HepG2 (cell line): ENCODE measurements around the gene FOXN3. TPM values are rescaled to one million over a fixed set of nuclear protein-coding genes. Genes with fewer than 3 reads are reported as not detected.

ENCODE experiments used
- ATAC-seq: fragments of 200-7000 bp; cut with Tn5 transposase; 3 replicates; pipeline ENCODE4 v1.9.1; 2020; ENCODE audit warnings: mild to moderate bottlenecking, moderate library complexity
- BruUV-seq: library from RNA; stranded (reverse); fragments of 400-500 nt; replicated peaks from 2 replicates; lab custom pipeline; 2021; lab: Mats Ljungman, UMichigan
- CTCF ChIA-PET: fragments of 300-600 bp; formaldehyde crosslinking; extraction: SDS; loops from one replicate; lab custom pipeline; 2021; ENCODE audit warnings: low total read pairs, inconsistent platforms, low intra/inter-chr PET ratio; lab: Yijun Ruan, JAX
- POLR2A ChIA-PET: fragments of 350-600 bp; sonication (Branson Sonifier 250); formaldehyde crosslinking; loops from one replicate; lab custom pipeline; 2020; ENCODE audit warnings: antibody characterized with exemption, inconsistent platforms; lab: Yijun Ruan, JAX
- DNase-seq: peaks from one replicate; pipeline ENCODE4 v3.0.0-alpha.2; 2015; ENCODE audit warnings: low spot score
- FAIRE-seq: peaks from 3 replicates; lab custom pipeline; 2011; peaks lifted over from hg19 to GRCh38; lab: Jason Lieb, UNC
- H2AFZ ChIP-seq: one replicate; pipeline ENCODE4 v1.6.1; 2011; ENCODE audit warnings: low read length, inconsistent platforms
- H3K27ac ChIP-seq: fragments of 300-600 bp; 3 replicates; pipeline ENCODE4 v1.8.0; 2011; ENCODE audit warnings: mixed run types, mild to moderate bottlenecking, mixed read lengths, low read length, inconsistent platforms; ENCODE audit not compliant: insufficient read depth; ENCODE audit errors: extremely low read length
- H3K27me3 ChIP-seq, 2 experiments: fragments of 200-600 bp in 1 of 2; 2 replicates in 1 of 2; 3 replicates in 1 of 2; pipeline versions ENCODE4 v1.6.0 to v1.8.0; 2011; ENCODE audit warnings: low read length in 2 of 2, mild to moderate bottlenecking in 2 of 2, moderate library complexity in 2 of 2, inconsistent platforms in 1 of 2; ENCODE audit not compliant: insufficient read depth in 2 of 2, control insufficient read depth in 1 of 2
- H3K36me3 ChIP-seq, 2 experiments: fragments of 200-600 bp in 1 of 2; replicated peaks in 1 of 2; 2 replicates in 1 of 2; 3 replicates in 1 of 2; pipeline versions ENCODE4 v1.5.1 to v1.8.0; 2011; ENCODE audit warnings: low read length in 2 of 2, inconsistent platforms in 1 of 2; ENCODE audit not compliant: insufficient read depth in 2 of 2, control insufficient read depth in 1 of 2
- H3K4me1 ChIP-seq: 2 replicates; pipeline ENCODE4 v1.5.1; 2012; ENCODE audit warnings: low read length, inconsistent platforms; ENCODE audit not compliant: insufficient read depth
- H3K4me2 ChIP-seq: 2 replicates; pipeline ENCODE4 v1.6.0; 2011; ENCODE audit warnings: low read depth, low read length, inconsistent platforms
- H3K4me3 ChIP-seq, 3 experiments: fragments of 200-600 bp in 1 of 3; sonication (generic), shearing (Covaris generic) in 1 of 3; replicated peaks in 1 of 3; 2 replicates each; pipeline ENCODE4 v1.5.1; 2011 to 2016; ENCODE audit warnings: low read length in 3 of 3, inconsistent platforms in 2 of 3, low read depth in 2 of 3, mild to moderate bottlenecking in 2 of 3, control low read depth in 1 of 3, mixed read lengths in 1 of 3; ENCODE audit not compliant: insufficient read depth in 1 of 3
- H3K79me2 ChIP-seq: one replicate; pipeline ENCODE4 v1.6.1; 2011; ENCODE audit warnings: low read length, inconsistent platforms; ENCODE audit not compliant: insufficient read depth
- H3K9ac ChIP-seq: 2 replicates; pipeline ENCODE4 v1.6.0; 2011; ENCODE audit warnings: mild to moderate bottlenecking, low read depth, low read length, inconsistent platforms; ENCODE audit not compliant: insufficient read depth
- H3K9me3 ChIP-seq: 2 replicates; pipeline ENCODE4 v1.5.1; 2012; ENCODE audit warnings: mild to moderate bottlenecking, low read length
- H4K20me1 ChIP-seq: 2 replicates; pipeline ENCODE4 v1.6.0; 2011; ENCODE audit warnings: inconsistent platforms, mild to moderate bottlenecking, low read length, moderate library complexity; ENCODE audit not compliant: insufficient read depth
- ARNT ChIP-seq: fragments of 450-650 bp; IDR thresholded peaks from 2 replicates; pipeline ENCODE4 v1.6.1; 2017
- CBX2 ChIP-seq, 2 experiments: fragments of 200-600 bp in 1 of 2; sonication (generic); formaldehyde crosslinking in 1 of 2; IDR thresholded peaks; 2 replicates each; pipeline versions ENCODE4 v1.7.0 to v1.8.1; 2018 to 2022; ENCODE audit warnings: low read depth in 2 of 2, low read length in 1 of 2, mild to moderate bottlenecking in 1 of 2, missing genetic modification reagents in 1 of 2
- FLYWCH1 ChIP-seq: sonication (generic); formaldehyde crosslinking; IDR thresholded peaks from 2 replicates; pipeline ENCODE4 v1.8.1; 2023; ENCODE audit warnings: mild to moderate bottlenecking, missing genetic modification reagents
- HDAC6 ChIP-seq: fragments of 200-600 bp; sonication (generic); IDR thresholded peaks from 2 replicates; pipeline ENCODE4 v1.7.0; 2017; ENCODE audit warnings: mild to moderate bottlenecking, antibody characterized with exemption, low read length, low read depth
- KDM5B ChIP-seq: sonication (generic); formaldehyde crosslinking; IDR thresholded peaks from 2 replicates; pipeline ENCODE4 v1.4.0; 2020; ENCODE audit warnings: missing genetic modification reagents, mild to moderate bottlenecking, borderline replicate concordance
- MED1 ChIP-seq: sonication (generic); formaldehyde crosslinking; IDR thresholded peaks from 2 replicates; pipeline ENCODE4 v1.4.0; 2020; ENCODE audit warnings: missing genetic modification reagents
- MLLT10 ChIP-seq: sonication (generic); formaldehyde crosslinking; IDR thresholded peaks from 2 replicates; pipeline ENCODE4 v1.4.0; 2020; ENCODE audit warnings: missing genetic modification reagents
- SPEN ChIP-seq: sonication (generic); formaldehyde crosslinking; IDR thresholded peaks from 2 replicates; pipeline ENCODE4 v1.5.1; 2020; ENCODE audit warnings: low read depth, mild to moderate bottlenecking, missing genetic modification reagents
- ZNF317 ChIP-seq: sonication (generic); formaldehyde crosslinking; IDR thresholded peaks from 2 replicates; pipeline ENCODE4 v1.5.0; 2020; ENCODE audit warnings: mild to moderate bottlenecking, missing genetic modification reagents
- ZNF501 ChIP-seq: sonication (generic); formaldehyde crosslinking; IDR thresholded peaks from 2 replicates; pipeline ENCODE4 v1.5.1; 2020; ENCODE audit warnings: mild to moderate bottlenecking, moderate library complexity, missing genetic modification reagents
- ZNF713 ChIP-seq: sonication (generic); formaldehyde crosslinking; IDR thresholded peaks from 2 replicates; pipeline ENCODE4 v1.4.0; 2020; ENCODE audit warnings: mild to moderate bottlenecking, missing genetic modification reagents
- ZNF772 ChIP-seq: sonication (generic); formaldehyde crosslinking; IDR thresholded peaks from 2 replicates; pipeline ENCODE4 v1.5.0; 2020; ENCODE audit warnings: mild to moderate bottlenecking, missing genetic modification reagents
- ZNF878 ChIP-seq: sonication (generic); formaldehyde crosslinking; IDR thresholded peaks from 2 replicates; pipeline ENCODE4 v1.8.1; 2023; ENCODE audit warnings: mild to moderate bottlenecking, missing genetic modification reagents, moderate library complexity
- WGBS: methylation state at CpG from one replicate; pipeline ENCODE4 v1.1.6; 2017; ENCODE audit warnings: low lambda C conversion rate; 5-methylcytosine and 5-hydroxymethylcytosine counted together
- in situ Hi-C: cut with HindIII; loops from 2 replicates; pipeline ENCODE4 v1.10.0; 2017; ENCODE audit warnings: low pct_unique_long_range_greater_than_20kb; ENCODE audit not compliant: extremely low pct_ligation_motif_present
- intact Hi-C: fragments of 100-400 bp; cut with micrococcal nuclease; formaldehyde crosslinking; loops from one replicate; pipeline ENCODE4 v1.10.0; 2022; ENCODE audit not compliant: unreplicated experiment
- polyA plus RNA-seq, 8 experiments: library from polyadenylated mRNA; depleted of rRNA in 3 of 8; stranded (reverse) in 7 of 8; unstranded in 1 of 8; fragments of >200 nt; fragmentation: Illumina TruSeq in 4 of 8; extraction: Trizol in 4 of 8; gene quantifications; 2 replicates each; pipeline versions ENCODE4 v1.2.1 to v1.2.3, GENCODE V29; 2011 to 2016; ENCODE audit warnings: low read depth in 4 of 8, missing spikeins in 1 of 8, mixed read lengths in 1 of 8; ENCODE audit not compliant: insufficient read depth in 1 of 8
- total RNA-seq, 5 experiments: library from RNA; depleted of rRNA; stranded (reverse); fragments of >200 nt; fragmentation: Illumina TruSeq; extraction: Trizol; gene quantifications; 2 replicates each; pipeline ENCODE4 v1.2.3, GENCODE V29; 2016; ENCODE audit warnings: low read depth in 1 of 5
- TF ChIP-seq, protein P1 (sequence below): sonication (generic); formaldehyde crosslinking; IDR thresholded peaks from 2 replicates; pipeline ENCODE4 v1.4.0; 2020; ENCODE audit warnings: missing genetic modification reagents
- TF ChIP-seq, protein P2 (sequence below): sonication (generic); formaldehyde crosslinking; IDR thresholded peaks from 2 replicates; pipeline ENCODE4 v1.5.1; 2020; ENCODE audit warnings: missing genetic modification reagents, mild to moderate bottlenecking, borderline replicate concordance
- TF ChIP-seq, protein P3 (sequence below): sonication (generic); formaldehyde crosslinking; IDR thresholded peaks from 2 replicates; pipeline ENCODE4 v1.5.1; 2020; ENCODE audit warnings: mild to moderate bottlenecking, missing genetic modification reagents, borderline replicate concordance

Gene FOXN3
- total and polyA plus RNA-seq, 2 of the 13 experiments (the other 11 are each of a cell fraction or from before 2014, with no cell fraction given) = 32.4 to 70.2 TPM

- Histone ChIP-seq H3K9me3 (no peaks in the 10 kb centered on the region), H3K27ac (peak overlapping the region; percentile 45), H3K9ac (0 out of 2 replicates have a peak overlapping the region, but pooled peaks have one; percentile 16), H4K20me1 (peaks cover 27% of the 10 kb centered on the region; the same call in 1 of the 2 replicates), H3K4me1 (peaks cover 74% of the 10 kb centered on the region), H3K36me3 (peaks cover 2 to 9% of the 10 kb centered on the region in 2 experiments; a peak in 4 of 5 replicates), H3K79me2 (peaks cover 38% of the 10 kb centered on the region), H3K4me3 (peak overlapping the region in 1 of 3 experiments; percentile 8; a peak in 1 of 6 replicates), H2AFZ (no peak overlapping the region), H3K4me2 (peak overlapping the region; percentile 45), H3K27me3 (no peaks in the 10 kb centered on the region)
- intact Hi-C loops (loop anchor here (1.0 kb wide), 1 partner anchor 47 kb away; no protein-coding TSS in a partner anchor), in situ Hi-C loops (loop anchor here (25.0 kb wide), 1 partner anchor 680 kb away; no protein-coding TSS in a partner anchor)
- CTCF ChIA-PET = no interaction called here
- peak; percentile 89 for DNase-seq
- POLR2A ChIA-PET = interaction anchor here (2.1 kb wide), 1 partner anchor 119 kb away, joined by 5 read pairs; no protein-coding TSS in a partner anchor
- WGBS = 25% methylated on average over 18 of the region's 18 CpGs
- BruUV-seq = no TSS peak
- ATAC-seq = peak; percentile 92
- FAIRE-seq = peak; percentile 93
- TF ChIP-seq, protein P1, sequence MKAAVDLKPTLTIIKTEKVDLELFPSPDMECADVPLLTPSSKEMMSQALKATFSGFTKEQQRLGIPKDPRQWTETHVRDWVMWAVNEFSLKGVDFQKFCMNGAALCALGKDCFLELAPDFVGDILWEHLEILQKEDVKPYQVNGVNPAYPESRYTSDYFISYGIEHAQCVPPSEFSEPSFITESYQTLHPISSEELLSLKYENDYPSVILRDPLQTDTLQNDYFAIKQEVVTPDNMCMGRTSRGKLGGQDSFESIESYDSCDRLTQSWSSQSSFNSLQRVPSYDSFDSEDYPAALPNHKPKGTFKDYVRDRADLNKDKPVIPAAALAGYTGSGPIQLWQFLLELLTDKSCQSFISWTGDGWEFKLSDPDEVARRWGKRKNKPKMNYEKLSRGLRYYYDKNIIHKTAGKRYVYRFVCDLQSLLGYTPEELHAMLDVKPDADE = no peak
- no peak for TF ChIP-seq FLYWCH1 (CRISPR knock-in tag)
- TF ChIP-seq, protein P2, sequence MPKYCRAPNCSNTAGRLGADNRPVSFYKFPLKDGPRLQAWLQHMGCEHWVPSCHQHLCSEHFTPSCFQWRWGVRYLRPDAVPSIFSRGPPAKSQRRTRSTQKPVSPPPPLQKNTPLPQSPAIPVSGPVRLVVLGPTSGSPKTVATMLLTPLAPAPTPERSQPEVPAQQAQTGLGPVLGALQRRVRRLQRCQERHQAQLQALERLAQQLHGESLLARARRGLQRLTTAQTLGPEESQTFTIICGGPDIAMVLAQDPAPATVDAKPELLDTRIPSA (CRISPR knock-in tag) = no peak
- no peak for TF ChIP-seq ZNF713 (CRISPR knock-in tag)
- TF ChIP-seq CBX2 (IDR thresholded peaks at IDR 0.05; ENCODE audit: low read depth, low read length) = no peak
- no peak for TF ChIP-seq CBX2 (CRISPR knock-in tag; IDR thresholded peaks at IDR 0.05; ENCODE audit: low read depth)
- no peak for TF ChIP-seq ARNT
- peak; percentile 72 for TF ChIP-seq ZNF317 (CRISPR knock-in tag)
- TF ChIP-seq, protein P3, sequence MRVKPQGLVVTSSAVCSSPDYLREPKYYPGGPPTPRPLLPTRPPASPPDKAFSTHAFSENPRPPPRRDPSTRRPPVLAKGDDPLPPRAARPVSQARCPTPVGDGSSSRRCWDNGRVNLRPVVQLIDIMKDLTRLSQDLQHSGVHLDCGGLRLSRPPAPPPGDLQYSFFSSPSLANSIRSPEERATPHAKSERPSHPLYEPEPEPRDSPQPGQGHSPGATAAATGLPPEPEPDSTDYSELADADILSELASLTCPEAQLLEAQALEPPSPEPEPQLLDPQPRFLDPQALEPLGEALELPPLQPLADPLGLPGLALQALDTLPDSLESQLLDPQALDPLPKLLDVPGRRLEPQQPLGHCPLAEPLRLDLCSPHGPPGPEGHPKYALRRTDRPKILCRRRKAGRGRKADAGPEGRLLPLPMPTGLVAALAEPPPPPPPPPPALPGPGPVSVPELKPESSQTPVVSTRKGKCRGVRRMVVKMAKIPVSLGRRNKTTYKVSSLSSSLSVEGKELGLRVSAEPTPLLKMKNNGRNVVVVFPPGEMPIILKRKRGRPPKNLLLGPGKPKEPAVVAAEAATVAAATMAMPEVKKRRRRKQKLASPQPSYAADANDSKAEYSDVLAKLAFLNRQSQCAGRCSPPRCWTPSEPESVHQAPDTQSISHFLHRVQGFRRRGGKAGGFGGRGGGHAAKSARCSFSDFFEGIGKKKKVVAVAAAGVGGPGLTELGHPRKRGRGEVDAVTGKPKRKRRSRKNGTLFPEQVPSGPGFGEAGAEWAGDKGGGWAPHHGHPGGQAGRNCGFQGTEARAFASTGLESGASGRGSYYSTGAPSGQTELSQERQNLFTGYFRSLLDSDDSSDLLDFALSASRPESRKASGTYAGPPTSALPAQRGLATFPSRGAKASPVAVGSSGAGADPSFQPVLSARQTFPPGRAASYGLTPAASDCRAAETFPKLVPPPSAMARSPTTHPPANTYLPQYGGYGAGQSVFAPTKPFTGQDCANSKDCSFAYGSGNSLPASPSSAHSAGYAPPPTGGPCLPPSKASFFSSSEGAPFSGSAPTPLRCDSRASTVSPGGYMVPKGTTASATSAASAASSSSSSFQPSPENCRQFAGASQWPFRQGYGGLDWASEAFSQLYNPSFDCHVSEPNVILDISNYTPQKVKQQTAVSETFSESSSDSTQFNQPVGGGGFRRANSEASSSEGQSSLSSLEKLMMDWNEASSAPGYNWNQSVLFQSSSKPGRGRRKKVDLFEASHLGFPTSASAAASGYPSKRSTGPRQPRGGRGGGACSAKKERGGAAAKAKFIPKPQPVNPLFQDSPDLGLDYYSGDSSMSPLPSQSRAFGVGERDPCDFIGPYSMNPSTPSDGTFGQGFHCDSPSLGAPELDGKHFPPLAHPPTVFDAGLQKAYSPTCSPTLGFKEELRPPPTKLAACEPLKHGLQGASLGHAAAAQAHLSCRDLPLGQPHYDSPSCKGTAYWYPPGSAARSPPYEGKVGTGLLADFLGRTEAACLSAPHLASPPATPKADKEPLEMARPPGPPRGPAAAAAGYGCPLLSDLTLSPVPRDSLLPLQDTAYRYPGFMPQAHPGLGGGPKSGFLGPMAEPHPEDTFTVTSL = peak; percentile 86
- no peak for TF ChIP-seq KDM5B (CRISPR knock-in tag)
- TF ChIP-seq ZNF772 (CRISPR knock-in tag) = 0 out of 2 replicates have a peak, but pooled peaks have one; percentile 40
- TF ChIP-seq MLLT10 = no peak
- TF ChIP-seq ZNF501 (CRISPR knock-in tag) = no peak
- TF ChIP-seq HDAC6 = no peak
- TF ChIP-seq MED1 = peak; percentile 96
- peak; percentile 55; the same call in 1 of the 2 replicates for TF ChIP-seq ZNF878 (CRISPR knock-in tag)
- TF ChIP-seq SPEN (CRISPR knock-in tag) = no peak
Measured at GRCh38 chr14:89232265-89233070, 184.6 kb downstream of the FOXN3 start.
